HepG2 (cell line): ENCODE data around the gene HECTD4. TPM values are rescaled to one million over a fixed set of nuclear protein-coding genes. Genes with fewer than 3 reads are reported as not detected.

Source experiments
- ATAC-seq: fragments of 200-7000 bp; cut with Tn5 transposase; 3 replicates; pipeline ENCODE4 v1.9.1; 2020; ENCODE audit warnings: mild to moderate bottlenecking, moderate library complexity
- BruUV-seq: library from RNA; stranded (reverse); fragments of 400-500 nt; replicated peaks from 2 replicates; lab custom pipeline; 2021; lab: Mats Ljungman, UMichigan
- CTCF ChIA-PET: fragments of 300-600 bp; formaldehyde crosslinking; extraction: SDS; loops from one replicate; lab custom pipeline; 2021; ENCODE audit warnings: low total read pairs, inconsistent platforms, low intra/inter-chr PET ratio; lab: Yijun Ruan, JAX
- POLR2A ChIA-PET: fragments of 350-600 bp; sonication (Branson Sonifier 250); formaldehyde crosslinking; loops from one replicate; lab custom pipeline; 2020; ENCODE audit warnings: antibody characterized with exemption, inconsistent platforms; lab: Yijun Ruan, JAX
- DNase-seq: peaks from one replicate; pipeline ENCODE4 v3.0.0-alpha.2; 2015; ENCODE audit warnings: low spot score
- FAIRE-seq: peaks from 3 replicates; lab custom pipeline; 2011; peaks lifted over from hg19 to GRCh38; lab: Jason Lieb, UNC
- H2AFZ ChIP-seq: one replicate; pipeline ENCODE4 v1.6.1; 2011; ENCODE audit warnings: low read length, inconsistent platforms
- H3K27ac ChIP-seq: fragments of 300-600 bp; 3 replicates; pipeline ENCODE4 v1.8.0; 2011; ENCODE audit warnings: mixed run types, mild to moderate bottlenecking, mixed read lengths, low read length, inconsistent platforms; ENCODE audit not compliant: insufficient read depth; ENCODE audit errors: extremely low read length
- H3K27me3 ChIP-seq, 2 experiments: fragments of 200-600 bp in 1 of 2; 2 replicates in 1 of 2; 3 replicates in 1 of 2; pipeline versions ENCODE4 v1.6.0 to v1.8.0; 2011; ENCODE audit warnings: low read length in 2 of 2, mild to moderate bottlenecking in 2 of 2, moderate library complexity in 2 of 2, inconsistent platforms in 1 of 2; ENCODE audit not compliant: insufficient read depth in 2 of 2, control insufficient read depth in 1 of 2
- H3K36me3 ChIP-seq, 2 experiments: fragments of 200-600 bp in 1 of 2; replicated peaks in 1 of 2; 2 replicates in 1 of 2; 3 replicates in 1 of 2; pipeline versions ENCODE4 v1.5.1 to v1.8.0; 2011; ENCODE audit warnings: low read length in 2 of 2, inconsistent platforms in 1 of 2; ENCODE audit not compliant: insufficient read depth in 2 of 2, control insufficient read depth in 1 of 2
- H3K4me1 ChIP-seq: 2 replicates; pipeline ENCODE4 v1.5.1; 2012; ENCODE audit warnings: low read length, inconsistent platforms; ENCODE audit not compliant: insufficient read depth
- H3K4me2 ChIP-seq: 2 replicates; pipeline ENCODE4 v1.6.0; 2011; ENCODE audit warnings: low read depth, low read length, inconsistent platforms
- H3K4me3 ChIP-seq, 3 experiments: fragments of 200-600 bp in 1 of 3; sonication (generic), shearing (Covaris generic) in 1 of 3; replicated peaks in 1 of 3; 2 replicates each; pipeline ENCODE4 v1.5.1; 2011 to 2016; ENCODE audit warnings: low read length in 3 of 3, inconsistent platforms in 2 of 3, low read depth in 2 of 3, mild to moderate bottlenecking in 2 of 3, control low read depth in 1 of 3, mixed read lengths in 1 of 3; ENCODE audit not compliant: insufficient read depth in 1 of 3
- H3K79me2 ChIP-seq: one replicate; pipeline ENCODE4 v1.6.1; 2011; ENCODE audit warnings: low read length, inconsistent platforms; ENCODE audit not compliant: insufficient read depth
- H3K9ac ChIP-seq: 2 replicates; pipeline ENCODE4 v1.6.0; 2011; ENCODE audit warnings: mild to moderate bottlenecking, low read depth, low read length, inconsistent platforms; ENCODE audit not compliant: insufficient read depth
- H3K9me3 ChIP-seq: 2 replicates; pipeline ENCODE4 v1.5.1; 2012; ENCODE audit warnings: mild to moderate bottlenecking, low read length
- H4K20me1 ChIP-seq: 2 replicates; pipeline ENCODE4 v1.6.0; 2011; ENCODE audit warnings: inconsistent platforms, mild to moderate bottlenecking, low read length, moderate library complexity; ENCODE audit not compliant: insufficient read depth
- ZKSCAN8 ChIP-seq: IDR thresholded peaks from 2 replicates; pipeline ENCODE4 v1.6.1; 2016; ENCODE audit warnings: borderline replicate concordance, missing genetic modification reagents, missing compliant biosample characterization
- ZSCAN25 ChIP-seq: sonication (generic); formaldehyde crosslinking; IDR thresholded peaks from 2 replicates; pipeline ENCODE4 v1.8.0; 2022; ENCODE audit warnings: mild to moderate bottlenecking, missing genetic modification reagents
- WGBS: methylation state at CpG from one replicate; pipeline ENCODE4 v1.1.6; 2017; ENCODE audit warnings: low lambda C conversion rate; 5-methylcytosine and 5-hydroxymethylcytosine counted together
- in situ Hi-C: cut with HindIII; loops from 2 replicates; pipeline ENCODE4 v1.10.0; 2017; ENCODE audit warnings: low pct_unique_long_range_greater_than_20kb; ENCODE audit not compliant: extremely low pct_ligation_motif_present
- intact Hi-C: fragments of 100-400 bp; cut with micrococcal nuclease; formaldehyde crosslinking; loops from one replicate; pipeline ENCODE4 v1.10.0; 2022; ENCODE audit not compliant: unreplicated experiment
- polyA plus RNA-seq, 8 experiments: library from polyadenylated mRNA; depleted of rRNA in 3 of 8; stranded (reverse) in 7 of 8; unstranded in 1 of 8; fragments of >200 nt; fragmentation: Illumina TruSeq in 4 of 8; extraction: Trizol in 4 of 8; gene quantifications; 2 replicates each; pipeline versions ENCODE4 v1.2.1 to v1.2.3, GENCODE V29; 2011 to 2016; ENCODE audit warnings: low read depth in 4 of 8, missing spikeins in 1 of 8, mixed read lengths in 1 of 8; ENCODE audit not compliant: insufficient read depth in 1 of 8
- total RNA-seq, 5 experiments: library from RNA; depleted of rRNA; stranded (reverse); fragments of >200 nt; fragmentation: Illumina TruSeq; extraction: Trizol; gene quantifications; 2 replicates each; pipeline ENCODE4 v1.2.3, GENCODE V29; 2016; ENCODE audit warnings: low read depth in 1 of 5
- TF ChIP-seq, protein P1 (sequence below): sonication (generic); formaldehyde crosslinking; IDR thresholded peaks from 2 replicates; pipeline ENCODE4 v1.5.0; 2020; ENCODE audit warnings: mild to moderate bottlenecking, missing genetic modification reagents, moderate library complexity
- TF ChIP-seq, protein P2 (sequence below): sonication (generic); formaldehyde crosslinking; IDR thresholded peaks from 2 replicates; pipeline ENCODE4 v1.5.0; 2020; ENCODE audit warnings: mild to moderate bottlenecking, missing genetic modification reagents, borderline replicate concordance
- TF ChIP-seq, protein P3 (sequence below): sonication (generic); formaldehyde crosslinking; IDR thresholded peaks from 2 replicates; pipeline ENCODE4 v1.5.0; 2020; ENCODE audit warnings: missing genetic modification reagents

The HECTD4 gene
- total and polyA plus RNA-seq, 2 of the 13 experiments (the other 11 are each of a cell fraction or from before 2014, with no cell fraction given): 9.0 to 11.4 TPM

DNA sequence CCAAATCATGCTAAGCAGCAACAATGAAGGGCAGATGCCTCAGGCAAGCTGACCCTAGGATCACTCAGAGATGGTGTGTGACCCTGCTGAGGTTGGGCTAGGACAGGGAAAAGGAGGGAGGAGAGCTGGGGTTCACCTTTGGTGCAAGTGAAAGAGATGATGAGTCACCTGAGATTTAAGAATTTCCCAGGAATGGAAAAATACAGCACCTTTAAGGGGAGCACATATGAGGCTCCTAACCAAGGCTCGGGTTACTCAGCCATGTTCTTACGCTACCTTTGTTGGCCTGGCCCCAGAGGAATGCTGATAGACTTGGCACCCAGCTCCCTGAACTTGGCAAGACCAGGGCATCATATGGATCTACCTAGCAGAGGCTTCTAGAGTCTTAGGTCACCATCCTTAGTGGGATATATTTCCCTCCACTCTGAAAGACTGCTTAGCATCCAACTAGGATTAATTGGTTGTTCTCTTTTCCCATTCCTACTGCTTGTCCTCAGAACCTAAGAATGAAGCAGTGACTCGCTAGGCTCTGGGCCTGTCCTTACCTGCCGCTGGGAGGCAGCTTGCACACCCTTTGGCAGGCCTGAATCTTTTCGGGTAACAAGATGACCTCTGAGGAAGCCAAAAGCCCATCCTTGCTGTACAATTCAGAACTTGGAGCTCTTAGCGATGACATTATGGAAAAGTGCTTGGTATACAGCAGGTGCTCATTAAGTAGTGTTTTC lies 269.7 kb downstream of the HECTD4 start:
- Histone ChIP-seq H3K27ac (peak overlapping the region; percentile 24), H3K4me3 (peak overlapping the region in 1 of 3 experiments; percentile 23; a peak in 3 of 6 replicates), H3K79me2 (peaks cover 15% of the 10 kb centered on the region), H3K4me1 (peaks cover 46% of the 10 kb centered on the region), H3K27me3 (no peaks in the 10 kb centered on the region; a peak in 1 of 5 replicates), H4K20me1 (no peaks in the 10 kb centered on the region), H3K36me3 (no peaks in the 10 kb centered on the region), H3K4me2 (peak overlapping the region; percentile 74), H2AFZ (no peak overlapping the region), H3K9ac (no peak overlapping the region), H3K9me3 (no peaks in the 10 kb centered on the region)
- CTCF ChIA-PET: no interaction called here
- in situ Hi-C loops (loop anchor here (5.0 to 10.0 kb wide), 2 partner anchors 60 to 302 kb away; partner anchors contain the start of gene PTPN11), intact Hi-C loops (loop anchor here (5.0 kb wide), 1 partner anchor 60 kb away; no protein-coding TSS in a partner anchor)
- TF ChIP-seq, protein P1, sequence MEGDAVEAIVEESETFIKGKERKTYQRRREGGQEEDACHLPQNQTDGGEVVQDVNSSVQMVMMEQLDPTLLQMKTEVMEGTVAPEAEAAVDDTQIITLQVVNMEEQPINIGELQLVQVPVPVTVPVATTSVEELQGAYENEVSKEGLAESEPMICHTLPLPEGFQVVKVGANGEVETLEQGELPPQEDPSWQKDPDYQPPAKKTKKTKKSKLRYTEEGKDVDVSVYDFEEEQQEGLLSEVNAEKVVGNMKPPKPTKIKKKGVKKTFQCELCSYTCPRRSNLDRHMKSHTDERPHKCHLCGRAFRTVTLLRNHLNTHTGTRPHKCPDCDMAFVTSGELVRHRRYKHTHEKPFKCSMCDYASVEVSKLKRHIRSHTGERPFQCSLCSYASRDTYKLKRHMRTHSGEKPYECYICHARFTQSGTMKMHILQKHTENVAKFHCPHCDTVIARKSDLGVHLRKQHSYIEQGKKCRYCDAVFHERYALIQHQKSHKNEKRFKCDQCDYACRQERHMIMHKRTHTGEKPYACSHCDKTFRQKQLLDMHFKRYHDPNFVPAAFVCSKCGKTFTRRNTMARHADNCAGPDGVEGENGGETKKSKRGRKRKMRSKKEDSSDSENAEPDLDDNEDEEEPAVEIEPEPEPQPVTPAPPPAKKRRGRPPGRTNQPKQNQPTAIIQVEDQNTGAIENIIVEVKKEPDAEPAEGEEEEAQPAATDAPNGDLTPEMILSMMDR (CRISPR knock-in tag): peak; percentile 36
- TF ChIP-seq ZKSCAN8 (CRISPR knock-in tag) (peak; percentile 45; the same call in 1 of the 2 replicates), ZSCAN25 (CRISPR knock-in tag) (no peak)
- TF ChIP-seq, protein P2, sequence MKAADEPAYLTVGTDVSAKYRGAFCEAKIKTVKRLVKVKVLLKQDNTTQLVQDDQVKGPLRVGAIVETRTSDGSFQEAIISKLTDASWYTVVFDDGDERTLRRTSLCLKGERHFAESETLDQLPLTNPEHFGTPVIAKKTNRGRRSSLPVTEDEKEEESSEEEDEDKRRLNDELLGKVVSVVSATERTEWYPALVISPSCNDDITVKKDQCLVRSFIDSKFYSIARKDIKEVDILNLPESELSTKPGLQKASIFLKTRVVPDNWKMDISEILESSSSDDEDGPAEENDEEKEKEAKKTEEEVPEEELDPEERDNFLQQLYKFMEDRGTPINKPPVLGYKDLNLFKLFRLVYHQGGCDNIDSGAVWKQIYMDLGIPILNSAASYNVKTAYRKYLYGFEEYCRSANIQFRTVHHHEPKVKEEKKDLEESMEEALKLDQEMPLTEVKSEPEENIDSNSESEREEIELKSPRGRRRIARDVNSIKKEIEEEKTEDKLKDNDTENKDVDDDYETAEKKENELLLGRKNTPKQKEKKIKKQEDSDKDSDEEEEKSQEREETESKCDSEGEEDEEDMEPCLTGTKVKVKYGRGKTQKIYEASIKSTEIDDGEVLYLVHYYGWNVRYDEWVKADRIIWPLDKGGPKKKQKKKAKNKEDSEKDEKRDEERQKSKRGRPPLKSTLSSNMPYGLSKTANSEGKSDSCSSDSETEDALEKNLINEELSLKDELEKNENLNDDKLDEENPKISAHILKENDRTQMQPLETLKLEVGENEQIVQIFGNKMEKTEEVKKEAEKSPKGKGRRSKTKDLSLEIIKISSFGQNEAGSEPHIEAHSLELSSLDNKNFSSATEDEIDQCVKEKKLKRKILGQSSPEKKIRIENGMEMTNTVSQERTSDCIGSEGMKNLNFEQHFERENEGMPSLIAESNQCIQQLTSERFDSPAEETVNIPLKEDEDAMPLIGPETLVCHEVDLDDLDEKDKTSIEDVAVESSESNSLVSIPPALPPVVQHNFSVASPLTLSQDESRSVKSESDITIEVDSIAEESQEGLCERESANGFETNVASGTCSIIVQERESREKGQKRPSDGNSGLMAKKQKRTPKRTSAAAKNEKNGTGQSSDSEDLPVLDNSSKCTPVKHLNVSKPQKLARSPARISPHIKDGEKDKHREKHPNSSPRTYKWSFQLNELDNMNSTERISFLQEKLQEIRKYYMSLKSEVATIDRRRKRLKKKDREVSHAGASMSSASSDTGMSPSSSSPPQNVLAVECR (CRISPR knock-in tag): 0 out of 2 replicates have a peak, but pooled peaks have one; percentile 26
- TF ChIP-seq, protein P3, sequence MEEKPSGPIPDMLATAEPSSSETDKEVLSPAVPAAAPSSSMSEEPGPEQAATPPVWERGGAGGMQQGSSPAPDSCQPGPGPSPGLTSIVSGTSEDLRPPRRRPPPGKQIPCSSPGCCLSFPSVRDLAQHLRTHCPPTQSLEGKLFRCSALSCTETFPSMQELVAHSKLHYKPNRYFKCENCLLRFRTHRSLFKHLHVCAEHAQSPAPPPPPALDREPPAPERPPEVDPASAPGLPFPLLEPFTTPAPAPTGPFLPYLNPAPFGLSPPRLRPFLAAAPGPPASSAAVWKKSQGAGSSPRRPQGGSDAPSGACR (CRISPR knock-in tag): 0 out of 2 replicates have a peak, but pooled peaks have one; percentile 19
- 53% methylated on average over 5 of the region's 6 CpGs for WGBS
- FAIRE-seq (peak; percentile 8), DNase-seq (no peak), ATAC-seq (no peak)
- POLR2A ChIA-PET: interaction anchor here (0.9 to 9.5 kb wide), 2 partner anchors 12 to 13 kb away, joined by 3 to 85 read pairs; partner anchors contain the start of gene TRAFD1
- BruUV-seq: no TSS peak
